ENCODE measurements around the gene BHMT.

DNA sequence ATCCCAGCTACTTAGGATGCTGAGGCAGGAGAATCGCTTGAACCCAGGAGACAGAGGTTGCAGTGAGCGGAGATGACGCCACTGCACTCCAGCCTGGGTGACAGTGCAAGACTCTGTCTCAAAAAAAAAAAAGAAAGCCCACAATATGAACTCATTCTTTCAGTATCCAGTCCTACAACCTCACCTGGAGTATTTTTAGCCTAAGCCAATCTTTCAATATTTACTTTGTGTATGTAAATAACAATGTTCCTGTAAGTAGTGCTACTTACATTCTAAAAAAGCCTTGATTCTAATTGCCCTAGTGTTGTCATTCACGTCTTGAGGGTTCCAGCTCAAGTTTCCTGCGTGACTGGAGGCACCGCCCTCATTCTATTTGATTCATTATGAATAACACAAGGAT is 62.0 kb downstream of the BHMT start:
- TF ChIP-seq POLR2A (IDR thresholded peaks at IDR 0.05), result no peak
- TF ChIP-seq, protein P1, sequence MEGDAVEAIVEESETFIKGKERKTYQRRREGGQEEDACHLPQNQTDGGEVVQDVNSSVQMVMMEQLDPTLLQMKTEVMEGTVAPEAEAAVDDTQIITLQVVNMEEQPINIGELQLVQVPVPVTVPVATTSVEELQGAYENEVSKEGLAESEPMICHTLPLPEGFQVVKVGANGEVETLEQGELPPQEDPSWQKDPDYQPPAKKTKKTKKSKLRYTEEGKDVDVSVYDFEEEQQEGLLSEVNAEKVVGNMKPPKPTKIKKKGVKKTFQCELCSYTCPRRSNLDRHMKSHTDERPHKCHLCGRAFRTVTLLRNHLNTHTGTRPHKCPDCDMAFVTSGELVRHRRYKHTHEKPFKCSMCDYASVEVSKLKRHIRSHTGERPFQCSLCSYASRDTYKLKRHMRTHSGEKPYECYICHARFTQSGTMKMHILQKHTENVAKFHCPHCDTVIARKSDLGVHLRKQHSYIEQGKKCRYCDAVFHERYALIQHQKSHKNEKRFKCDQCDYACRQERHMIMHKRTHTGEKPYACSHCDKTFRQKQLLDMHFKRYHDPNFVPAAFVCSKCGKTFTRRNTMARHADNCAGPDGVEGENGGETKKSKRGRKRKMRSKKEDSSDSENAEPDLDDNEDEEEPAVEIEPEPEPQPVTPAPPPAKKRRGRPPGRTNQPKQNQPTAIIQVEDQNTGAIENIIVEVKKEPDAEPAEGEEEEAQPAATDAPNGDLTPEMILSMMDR (IDR thresholded peaks at IDR 0.05), result no peak

Measured in heart left ventricle (tissue), 13 donors.